Fibroblast of the aortic adventitia (primary cell): ENCODE measurements around the gene GNPNAT1. TPM values are rescaled to one million over a fixed set of nuclear protein-coding genes. Genes with fewer than 3 reads are reported as not detected.

Experiments used
- DNase-seq: peaks from one replicate; pipeline ENCODE4 v3.0.0-alpha.2; 2010; ENCODE audit warnings: low read depth
- H3K4me3 ChIP-seq: 2 replicates; pipeline ENCODE4 v1.5.1; 2011; ENCODE audit warnings: low read depth, mild to moderate bottlenecking, control low read depth, low read length, moderate library complexity
- CTCF ChIP-seq: IDR thresholded peaks from 2 replicates; pipeline ENCODE4 v1.5.1; 2011; ENCODE audit warnings: mild to moderate bottlenecking, low read length, control low read depth, inconsistent platforms; ENCODE audit not compliant: insufficient read depth
- total RNA-seq: library from RNA; depleted of rRNA; stranded (reverse); fragments of >200 nt; gene quantifications from 2 replicates; pipeline ENCODE4 v1.2.3, GENCODE V29; 2012; ENCODE audit warnings: low replicate concordance

GNPNAT1 gene
- total RNA-seq, 1 donor = 59.9 TPM

GRCh38 chr14:52790756-52791222, 618 bp downstream of the GNPNAT1 start:
- no peak for DNase-seq
- H3K4me3 ChIP-seq = peak overlapping the region; percentile 87

GRCh38 chr14:52790011-52790755, 1.2 kb downstream of the GNPNAT1 start:
- peak; percentile 26 for DNase-seq
- no peak for TF ChIP-seq CTCF
- H3K4me3 ChIP-seq = peak overlapping the region; percentile 87

More at GRCh38 chr14:52790756-52791222, 618 bp downstream of the GNPNAT1 start:
- no peak for TF ChIP-seq CTCF

GRCh38 chr14:52789118-52789517, 2.3 kb downstream of the GNPNAT1 start:
- no peak for TF ChIP-seq CTCF
- DNase-seq = peak; percentile 5
- H3K4me3 ChIP-seq = peak overlapping the region; percentile 87

- no peak overlapping the region for H3K4me3 ChIP-seq
- TF ChIP-seq CTCF = no peak
- no peak for DNase-seq
Observed at GRCh38 chr14:52786887-52787286, 4.5 kb downstream of the GNPNAT1 start.

- H3K4me3 ChIP-seq = no peak overlapping the region
- DNase-seq = no peak
- no peak for TF ChIP-seq CTCF
Observed at GRCh38 chr14:52783206-52783605, 8.2 kb downstream of the GNPNAT1 start.

- DNase-seq = peak; percentile 11
- no peak overlapping the region for H3K4me3 ChIP-seq
- TF ChIP-seq CTCF = no peak
Observed at GRCh38 chr14:52781629-52782028, 9.8 kb downstream of the GNPNAT1 start.
